HT-29 (cell line): Measurements from ENCODE around the gene FASN. TPM values are rescaled to one million over a fixed set of nuclear protein-coding genes. Genes with fewer than 3 reads are reported as not detected.
A peak's percentile ranks its signal among the peaks of the same experiment; 100 is the strongest.

ENCODE experiments used
- DNase-seq: peaks from one replicate; pipeline ENCODE4 v3.0.0-alpha.2; 2015; ENCODE audit warnings: low spot score
- total RNA-seq: library from RNA; depleted of rRNA; stranded (reverse); fragments of >200 nt; shearing (Covaris generic); gene quantifications from 2 replicates; pipeline ENCODE4 v1.2.3, GENCODE V29; 2014

Gene FASN
- total RNA-seq, 1 experiment from 2014 or later: 592 TPM

- DNase-seq: no peak
These were observed 20.2 kb downstream of the FASN start for GRCh38 chr17:82077617-82078358.

GRCh38 chr17:82076785-82077591, 21.0 kb downstream of the FASN start:
- DNase-seq: no peak

DNA sequence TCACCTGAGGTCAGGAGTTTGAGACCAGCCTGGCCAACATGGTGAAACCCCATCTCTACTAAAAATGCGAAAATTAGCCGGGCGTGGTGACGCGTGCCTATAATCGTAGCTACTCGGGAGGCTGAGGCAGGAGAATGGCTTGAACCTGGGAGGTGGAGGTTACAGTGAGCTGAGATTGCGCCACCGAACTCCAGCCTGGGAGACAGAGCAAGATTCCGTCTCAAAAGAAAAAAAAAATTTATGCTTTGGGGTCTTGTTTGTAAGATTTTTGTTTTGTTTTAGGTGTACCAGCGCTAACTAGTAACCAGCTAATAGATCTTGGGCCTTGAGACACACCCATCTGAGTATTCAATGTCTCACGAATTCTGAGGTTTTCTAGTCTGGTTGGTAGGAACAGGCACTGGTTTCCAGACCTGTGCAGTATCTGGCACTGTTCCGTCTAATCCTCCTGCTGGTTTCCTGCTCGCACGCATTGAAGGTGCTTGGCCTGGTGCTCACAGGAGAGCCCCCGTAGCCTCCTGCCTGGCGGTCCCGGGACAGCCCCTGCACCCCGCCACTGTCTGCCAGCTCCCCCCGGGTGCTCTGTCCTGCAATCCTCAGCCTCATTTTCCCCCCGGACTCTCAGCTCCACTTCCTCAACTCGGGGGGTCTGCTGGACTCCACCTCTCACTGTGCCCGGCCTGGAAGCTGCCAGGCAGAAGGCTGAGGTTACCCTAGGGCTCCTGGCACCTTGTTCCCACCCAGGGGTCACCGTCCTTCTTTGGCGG, 21.8 kb downstream of the FASN start:
- DNase-seq: no peak

DNA sequence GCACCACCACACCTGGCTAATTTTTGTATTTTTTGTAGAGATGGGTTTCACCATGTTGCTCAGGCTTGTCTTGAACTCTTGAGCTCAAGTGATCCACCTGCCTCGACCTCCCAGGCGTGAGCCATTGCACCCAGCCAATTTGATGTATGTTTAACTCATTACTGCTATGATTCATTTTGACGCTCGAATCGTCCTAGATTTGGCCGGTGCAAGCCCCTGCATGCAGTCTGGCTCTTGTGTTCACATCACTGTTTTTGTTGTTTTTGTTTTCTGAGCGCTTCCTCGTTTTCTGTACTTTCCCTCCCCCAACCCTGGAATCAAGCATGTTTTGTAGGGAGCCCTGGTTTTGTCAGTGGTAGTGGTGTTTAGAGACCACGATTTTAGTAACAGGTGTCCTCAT, 24.6 kb downstream of the FASN start:
- DNase-seq: no peak

DNA sequence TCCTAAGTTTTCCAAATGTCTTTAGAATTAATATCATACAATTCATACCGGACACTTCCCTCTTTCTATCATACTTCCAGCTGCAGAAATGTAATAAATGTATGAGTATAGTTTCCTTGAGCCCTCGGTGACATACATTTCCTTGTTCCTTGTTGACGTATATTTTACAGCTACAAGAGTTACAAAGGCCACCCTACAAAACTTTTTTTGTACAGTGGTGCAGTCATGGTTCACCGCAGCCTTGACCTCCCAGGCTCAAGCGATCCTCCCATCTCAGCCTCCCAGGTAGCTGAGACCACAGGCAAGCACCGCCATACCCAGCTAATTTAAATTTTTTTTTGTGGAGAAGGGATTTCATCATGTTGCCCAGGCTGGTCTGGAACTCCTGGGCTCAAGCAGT, 25.2 kb downstream of the FASN start:
- DNase-seq: no peak

DNA sequence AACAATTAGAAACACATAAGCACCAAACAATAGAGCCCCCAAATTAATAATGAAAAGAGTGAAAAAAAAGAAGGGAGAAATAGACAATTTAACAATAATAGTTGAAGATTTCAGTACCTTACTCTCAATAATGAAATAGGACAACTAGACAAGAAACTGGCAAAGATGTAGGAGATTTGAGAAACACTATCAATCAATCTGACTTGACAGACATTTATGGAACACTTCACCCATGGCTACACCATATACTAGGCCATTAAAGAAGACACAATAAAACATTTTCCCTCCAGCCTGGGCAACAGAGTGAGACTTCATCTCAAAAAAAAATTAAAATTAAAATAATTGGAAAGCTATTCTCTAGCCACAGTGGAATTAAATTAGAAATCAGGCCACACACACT, 27.4 kb downstream of the FASN start:
- DNase-seq: no peak

GRCh38 chr17:82065638-82066303, 32.3 kb downstream of the FASN start, which contains the start of gene DUS1L:
Gene DUS1L, minus strand, starts transcription at chr17:82065804. Its CDS starts 745 bp downstream, at chr17:82065059.
- no peak for DNase-seq

DNA sequence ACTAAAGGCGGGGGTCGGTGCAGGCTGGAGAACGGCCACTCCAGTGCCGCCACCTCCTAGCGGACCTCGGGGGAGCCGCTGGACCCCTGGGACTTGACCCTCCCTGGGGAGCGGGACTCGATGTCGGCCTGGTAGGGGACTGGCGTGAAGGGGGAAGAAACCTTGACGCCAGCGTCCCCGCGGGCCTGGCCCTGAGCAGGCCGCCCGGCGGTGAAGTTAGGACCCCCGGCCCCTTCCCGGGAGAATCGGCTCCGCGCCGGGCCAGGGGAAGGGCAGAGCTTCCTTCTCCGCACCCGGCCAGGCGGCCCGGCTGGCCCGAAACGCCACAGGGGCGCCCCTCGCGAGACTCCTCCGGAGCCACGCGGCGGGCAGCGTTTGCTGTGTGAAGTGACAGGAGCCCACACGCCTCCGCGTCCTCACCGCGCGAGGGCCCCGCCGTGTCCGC, 32.8 kb downstream of the FASN start:
- no peak for DNase-seq

GRCh38 chr17:82064433-82065192, 33.4 kb downstream of the FASN start:
- peak; percentile 58 for DNase-seq

GRCh38 chr17:82063424-82064415, 34.3 kb downstream of the FASN start:
- DNase-seq: no peak

DNA sequence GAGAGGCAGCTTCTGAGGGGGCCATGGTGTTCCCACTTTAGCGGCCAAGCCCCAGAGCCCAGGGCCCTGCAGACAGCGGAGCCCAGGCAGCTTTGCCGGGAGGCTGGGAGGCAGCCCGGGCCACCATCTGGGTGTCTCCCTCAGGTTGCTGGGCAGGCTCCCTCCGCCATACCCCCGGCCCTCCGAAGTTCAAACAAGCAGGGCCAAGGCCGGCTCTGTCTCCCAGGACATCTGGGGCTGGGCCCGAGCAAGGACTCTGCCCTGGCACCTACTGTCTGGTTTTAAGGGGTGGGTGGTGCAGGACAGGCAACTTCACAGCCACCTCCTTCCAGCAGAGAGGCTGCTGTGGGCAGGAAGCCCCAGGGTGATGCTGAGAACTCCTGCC, 35.1 kb downstream of the FASN start:
- no peak for DNase-seq

- DNase-seq: no peak
These were observed 35.7 kb downstream of the FASN start for GRCh38 chr17:82062076-82062983.

GRCh38 chr17:82061047-82061925, 36.8 kb downstream of the FASN start:
- DNase-seq: no peak

- no peak for DNase-seq
These were observed 37.4 kb downstream of the FASN start for GRCh38 chr17:82060614-82061013.

- no peak for DNase-seq
These were observed 38.0 kb downstream of the FASN start for GRCh38 chr17:82060001-82060380.

- no peak for DNase-seq
These were observed 38.6 kb downstream of the FASN start for GRCh38 chr17:82059272-82060000.

- no peak for DNase-seq
These were observed 39.2 kb downstream of the FASN start for GRCh38 chr17:82058855-82059249.
